Measurements from ENCODE around the gene ZNF217. TPM values are rescaled to one million over a fixed set of nuclear protein-coding genes. Genes with fewer than 3 reads are reported as not detected.
"Not testable (repeated sequence)": the region's sequence is repeated elsewhere in the genome, so short reads cannot be mapped to it uniquely, and the experiment has no call there.

ZNF217 gene
- polyA plus RNA-seq (ENCODE audit: insufficient read length in 4 of 4) = 10 to 100 TPM; 28.1 to 35.7 (median 33.0) TPM

- DNase-seq (ENCODE audit: low read depth in 4 of 4, low spot score in 2 of 4) = not testable (repeated sequence)
Observed at GRCh38 chr20:53593466-53594007, at the start of gene ZNF217. Gene ZNF217 (minus strand): TSS chr20:53593839. CDS start chr20:53582826, 11,013 bp downstream.

DNA sequence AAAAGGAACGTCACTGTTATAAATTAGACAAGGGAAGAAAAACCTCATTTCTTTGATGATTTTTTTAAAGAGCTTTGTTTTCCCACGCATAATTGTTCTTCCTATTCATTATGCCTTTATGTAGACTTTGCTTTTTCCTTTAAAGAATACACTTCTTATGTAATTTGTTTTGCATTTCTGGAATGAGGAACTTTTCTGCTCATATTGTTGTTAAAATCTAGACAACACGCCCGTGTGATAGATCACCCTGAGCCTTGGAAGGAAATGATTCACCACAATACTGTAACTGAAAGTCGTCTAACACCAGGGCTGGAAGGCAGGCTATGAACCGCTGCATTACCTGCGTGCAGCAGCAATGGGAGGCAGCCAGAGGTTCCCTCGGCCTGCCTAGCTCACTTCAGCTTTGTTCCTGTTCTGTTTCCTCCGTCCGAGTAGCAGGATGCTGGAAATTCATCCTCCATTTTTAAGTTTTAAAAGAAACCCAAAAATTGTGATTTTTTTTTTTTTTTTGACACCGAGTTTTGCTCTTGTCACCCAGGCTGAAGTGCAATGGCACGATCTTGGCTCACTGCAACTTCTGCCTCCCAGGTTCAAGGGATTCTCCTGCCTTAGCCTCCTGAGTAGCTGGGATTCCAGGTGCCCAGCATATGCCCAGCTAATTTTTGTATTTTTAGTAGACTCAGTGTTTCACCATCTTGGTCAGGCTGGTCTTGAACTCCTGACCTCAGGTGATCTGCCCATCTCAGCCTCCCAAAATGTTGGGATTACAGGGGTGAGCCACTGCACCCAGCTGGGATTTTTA, 49.6 kb upstream of the ZNF217 start:
- no peak for DNase-seq (ENCODE audit: low read depth in 4 of 4, low spot score in 2 of 4)

GRCh38 chr20:53642196-53643030, 48.8 kb upstream of the ZNF217 start:
- no peak for DNase-seq (ENCODE audit: low read depth in 4 of 4, low spot score in 2 of 4)

- no peak for DNase-seq (ENCODE audit: low read depth in 4 of 4, low spot score in 2 of 4)
Observed at GRCh38 chr20:53639647-53640440, 46.2 kb upstream of the ZNF217 start.

DNA sequence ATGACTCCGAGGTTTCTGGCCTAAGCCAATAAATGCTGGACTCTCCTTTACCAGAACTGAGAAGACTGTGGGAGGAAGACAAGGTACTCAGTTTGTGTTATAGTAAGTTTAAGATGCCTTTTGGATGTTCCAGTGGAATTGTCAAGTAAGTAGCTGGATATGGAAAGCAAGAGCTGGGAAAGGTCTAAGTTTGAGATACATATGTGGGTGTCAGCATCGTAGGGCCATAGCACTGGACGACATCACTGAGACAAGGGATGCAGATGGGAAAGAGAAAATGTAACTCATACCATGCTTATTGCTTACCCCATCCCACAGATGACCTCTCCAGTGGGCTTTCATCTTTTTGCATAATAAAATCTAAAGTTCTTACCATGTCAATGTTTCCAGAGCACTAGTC, 45.5 kb upstream of the ZNF217 start:
- DNase-seq (ENCODE audit: low read depth in 4 of 4, low spot score in 2 of 4) = no peak

GRCh38 chr20:53637310-53637709, 43.7 kb upstream of the ZNF217 start:
- not testable (repeated sequence) for DNase-seq (ENCODE audit: low read depth in 4 of 4, low spot score in 2 of 4)

DNA sequence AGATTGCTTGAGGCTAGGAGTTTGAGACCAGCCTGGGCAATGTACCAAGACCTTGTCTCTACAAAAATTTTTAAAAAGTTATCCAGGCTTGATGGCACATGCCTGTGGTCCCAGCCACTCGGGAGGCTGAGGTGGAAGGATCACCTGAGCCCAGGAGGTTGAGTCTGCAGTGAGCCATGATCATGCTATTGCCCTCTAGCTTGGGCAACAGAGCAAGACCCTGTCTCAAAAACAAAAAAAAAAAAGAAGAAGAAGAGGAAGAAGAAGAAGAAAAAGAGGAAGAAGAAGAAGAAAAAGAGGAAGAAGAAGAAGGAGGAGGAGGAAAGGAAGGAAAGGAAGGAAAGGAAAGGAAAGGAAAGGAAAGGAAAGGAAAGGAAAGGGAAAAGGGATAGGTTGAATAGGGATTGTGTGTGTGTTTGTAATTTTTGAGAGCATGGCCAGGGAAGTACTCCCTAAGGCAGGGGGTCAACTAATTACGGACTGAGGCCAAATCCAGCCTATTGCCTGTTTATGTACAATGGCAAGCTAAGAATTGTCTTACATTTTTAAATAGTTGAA, 43.0 kb upstream of the ZNF217 start:
- no peak for DNase-seq (ENCODE audit: low read depth in 4 of 4, low spot score in 2 of 4)

- no peak for DNase-seq (ENCODE audit: low read depth in 4 of 4, low spot score in 2 of 4)
Observed at GRCh38 chr20:53635221-53635620, 41.6 kb upstream of the ZNF217 start.

GRCh38 chr20:53631909-53632662, 38.4 kb upstream of the ZNF217 start:
- DNase-seq (ENCODE audit: low read depth in 4 of 4, low spot score in 2 of 4) = no peak

- no peak for DNase-seq (ENCODE audit: low read depth in 4 of 4, low spot score in 2 of 4)
Observed at GRCh38 chr20:53629436-53629835, 35.8 kb upstream of the ZNF217 start.

DNA sequence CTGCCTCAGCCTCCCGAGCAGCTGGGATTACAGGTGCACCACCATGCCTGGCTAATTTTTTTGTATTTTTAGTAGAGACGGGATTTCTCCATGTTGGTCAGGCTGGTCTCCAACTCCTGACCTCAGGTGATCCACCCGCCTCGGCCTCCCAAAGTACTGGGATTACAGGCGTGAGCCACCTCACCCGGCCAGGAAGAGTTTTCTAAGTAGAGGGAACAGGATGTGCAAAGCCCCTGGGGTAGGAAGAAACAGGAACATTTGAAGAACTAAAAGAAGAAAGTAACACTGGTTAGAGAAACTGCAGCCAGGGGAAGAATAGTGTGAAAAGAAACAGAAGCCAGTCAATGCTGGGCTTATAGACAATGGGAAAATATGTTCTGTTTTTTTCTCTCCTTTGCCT, 35.1 kb upstream of the ZNF217 start:
- DNase-seq (ENCODE audit: low read depth in 4 of 4, low spot score in 2 of 4) = not testable (repeated sequence)

- no peak for DNase-seq (ENCODE audit: low read depth in 4 of 4, low spot score in 2 of 4)
Observed at GRCh38 chr20:53628076-53628475, 34.4 kb upstream of the ZNF217 start.

DNA sequence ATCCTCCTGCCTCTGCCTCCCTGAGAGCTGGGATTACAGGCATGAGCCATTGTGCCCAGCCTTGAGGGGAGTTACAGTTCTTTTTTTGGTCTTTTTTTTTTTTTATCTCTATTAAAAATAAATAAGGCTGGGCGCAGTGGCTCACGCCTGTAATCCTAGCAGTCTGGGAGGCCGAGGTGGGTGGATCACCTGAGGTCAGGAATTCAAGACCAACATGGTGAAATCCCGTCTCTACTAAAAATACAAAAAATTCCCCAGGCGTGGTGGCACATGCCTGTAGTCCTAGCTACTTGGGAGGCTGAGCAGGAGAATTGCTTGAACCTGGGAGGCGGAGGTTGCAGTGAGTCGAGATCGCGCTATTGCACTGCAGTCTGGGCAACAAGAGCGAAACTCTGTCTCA, 33.4 kb upstream of the ZNF217 start:
- DNase-seq (ENCODE audit: low read depth in 4 of 4, low spot score in 2 of 4) = not testable (repeated sequence)

- DNase-seq (ENCODE audit: low read depth in 4 of 4, low spot score in 2 of 4) = no peak
Observed at GRCh38 chr20:53626584-53626983, 32.9 kb upstream of the ZNF217 start.

DNA sequence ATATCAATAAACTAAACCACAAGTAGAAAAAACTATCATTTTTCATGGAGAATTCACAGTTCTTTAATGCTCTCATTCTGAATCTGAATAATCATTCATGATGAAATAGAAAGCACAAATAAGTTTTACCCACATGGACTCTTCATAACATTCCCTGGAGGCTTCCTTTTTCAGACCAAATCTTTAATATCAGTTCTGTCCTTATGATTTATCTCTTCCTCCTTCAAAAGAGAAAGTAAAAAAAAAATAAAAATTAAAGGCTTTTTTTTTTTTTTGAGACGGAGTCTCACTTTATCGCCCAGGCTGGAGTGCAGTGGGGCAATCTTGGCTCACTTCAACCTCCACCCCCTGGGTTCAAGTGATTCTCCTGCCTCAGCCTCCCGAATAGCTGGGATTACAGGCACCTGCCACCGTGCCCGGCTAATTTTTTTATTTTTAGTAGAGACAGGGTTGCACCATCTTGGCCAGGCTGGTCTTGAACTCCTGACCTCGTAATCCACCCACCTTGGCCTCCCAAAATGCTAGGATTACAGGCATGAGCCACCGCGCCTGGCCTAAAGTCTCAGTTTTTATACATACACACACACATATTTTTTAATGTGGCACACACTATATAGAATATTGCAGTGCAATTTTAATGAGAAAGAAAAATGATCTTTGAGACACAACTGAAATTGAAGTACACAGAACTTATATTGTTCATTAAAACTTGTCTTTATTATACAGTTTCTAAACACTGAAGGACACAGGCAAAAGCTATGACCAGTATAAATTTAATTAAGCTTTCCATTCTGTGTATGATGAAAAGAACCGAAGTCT, 31.9 kb upstream of the ZNF217 start:
- DNase-seq (ENCODE audit: low read depth in 4 of 4, low spot score in 2 of 4) = no peak

GRCh38 chr20:53624927-53625250, 31.2 kb upstream of the ZNF217 start:
- not testable (repeated sequence) for DNase-seq (ENCODE audit: low read depth in 4 of 4, low spot score in 2 of 4)

DNA sequence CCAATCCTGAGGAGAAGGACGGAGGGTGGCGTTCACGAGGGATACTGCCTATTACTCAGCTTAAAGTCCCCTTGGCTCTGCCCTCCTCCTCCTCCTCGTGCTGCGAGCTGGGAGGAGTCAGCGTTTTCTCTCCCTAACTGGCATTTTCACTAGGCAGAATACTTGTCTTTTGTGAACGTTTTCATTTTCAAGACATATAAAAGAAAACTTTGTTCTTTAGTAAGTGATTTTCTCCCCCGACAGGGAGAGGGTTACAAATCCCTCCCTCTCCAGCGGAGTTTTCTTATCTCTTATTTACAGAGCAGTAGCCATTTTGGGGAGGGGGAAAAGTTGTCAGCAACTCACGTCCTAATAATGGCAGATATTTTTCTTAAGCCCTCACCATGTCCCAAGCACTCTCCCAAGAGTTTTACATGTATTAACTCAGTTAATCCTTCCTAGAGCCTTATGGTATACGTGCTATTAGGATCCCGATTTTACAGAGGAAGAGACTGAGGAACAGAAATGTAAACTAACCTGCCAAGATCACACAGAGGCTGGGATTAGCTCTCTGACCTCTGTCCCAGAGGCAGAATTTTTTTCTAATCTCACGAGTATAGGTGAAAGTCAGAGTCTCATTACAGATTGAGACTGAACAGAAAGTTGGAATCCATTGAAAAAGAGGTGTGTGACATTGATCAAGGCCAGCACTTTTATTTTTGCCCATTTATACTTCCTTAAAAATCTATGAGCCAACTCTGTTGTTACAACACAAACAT, 30.0 kb upstream of the ZNF217 start:
- DNase-seq (ENCODE audit: low read depth in 4 of 4, low spot score in 2 of 4) = peak in 3 of 4 donors; percentile 69 to 91 (median 70)

GRCh38 chr20:53623134-53623453, 29.5 kb upstream of the ZNF217 start:
- DNase-seq (ENCODE audit: low read depth in 4 of 4, low spot score in 2 of 4) = no peak
